Stimulated activated CD8-positive, alpha-beta memory T cell treated with anti-CD3 and anti-CD28 coated beads, Interleukin-7, amount 100 ng/mL, for 4 hours (primary cell): Measurements from ENCODE around the gene KIRREL1.

Experiments used
- DNase-seq, 2 donors: peaks; one replicate each; pipeline ENCODE4 v3.0.0-alpha.2; 2020; ENCODE audit warnings: low read depth in 2 of 2

KIRREL1 gene

GRCh38 chr1:157975228-157975950 lies 18.1 kb upstream of the KIRREL1 start:
- no peak for DNase-seq

GRCh38 chr1:157976888-157977287 lies 16.6 kb upstream of the KIRREL1 start:
- DNase-seq, result no peak

- no peak for DNase-seq
Measured at GRCh38 chr1:157978586-157979403, 14.7 kb upstream of the KIRREL1 start.

GRCh38 chr1:157982136-157982535 lies 11.3 kb upstream of the KIRREL1 start:
- DNase-seq, result no peak

GRCh38 chr1:157983787-157984186 lies 9.7 kb upstream of the KIRREL1 start:
- no peak for DNase-seq

GRCh38 chr1:157984469-157984868 lies 9.0 kb upstream of the KIRREL1 start:
- DNase-seq, result no peak

GRCh38 chr1:157985473-157985872 lies 8.0 kb upstream of the KIRREL1 start:
- DNase-seq, result no peak

GRCh38 chr1:157988002-157988401 lies 5.4 kb upstream of the KIRREL1 start:
- no peak for DNase-seq

- no peak for DNase-seq
Measured at GRCh38 chr1:157992031-157992832, 1.2 kb upstream of the KIRREL1 start.

GRCh38 chr1:157992833-157993146 lies 655 bp upstream of the KIRREL1 start:
- DNase-seq, result no peak

GRCh38 chr1:157993918-157994605 lies 617 bp downstream of the KIRREL1 start:
- no peak for DNase-seq

- DNase-seq, result no peak
Measured at GRCh38 chr1:157994704-157995582, 1.5 kb downstream of the KIRREL1 start.

- no peak for DNase-seq
Measured at GRCh38 chr1:157995583-157996169, 2.2 kb downstream of the KIRREL1 start.

GRCh38 chr1:157996433-157996832 lies 3.0 kb downstream of the KIRREL1 start:
- no peak for DNase-seq

GRCh38 chr1:158000507-158000906 lies 7.1 kb downstream of the KIRREL1 start:
- no peak for DNase-seq

GRCh38 chr1:158002022-158002630 lies 8.7 kb downstream of the KIRREL1 start:
- no peak for DNase-seq

- no peak for DNase-seq
Measured at GRCh38 chr1:158002631-158003405, 9.4 kb downstream of the KIRREL1 start.

GRCh38 chr1:158003406-158003800 lies 10.0 kb downstream of the KIRREL1 start:
- DNase-seq, result no peak

- DNase-seq, result no peak
Measured at GRCh38 chr1:158005224-158005623, 11.8 kb downstream of the KIRREL1 start.
